Measurements from ENCODE around the gene UBE2C.

Gene UBE2C

GRCh38 chr20:45857882-45858216 is 45.4 kb downstream of the UBE2C start:
- Histone ChIP-seq H3K27me3 (ENCODE audit: low read length) (no peaks in the 10 kb centered on the region), H3K4me3 (ENCODE audit: insufficient read depth, low read length, poor library complexity, severe bottlenecking) (peak overlapping the region; percentile 68), H3K4me2 (ENCODE audit: low read depth, low read length, poor library complexity, severe bottlenecking) (peak overlapping the region; percentile 81), H3K9ac (ENCODE audit: low read length) (peak overlapping the region; percentile 88), H3F3A (ENCODE audit: insufficient read depth) (no peaks in the 10 kb centered on the region), H3K27ac (ENCODE audit: low read depth, low read length) (peak overlapping the region; percentile 65), H3K79me2 (ENCODE audit: insufficient read depth, low read length) (peaks cover 19% of the 10 kb centered on the region), H3K9me3 (ENCODE audit: insufficient read depth, low read length) (no peaks in the 10 kb centered on the region), H4K20me1 (ENCODE audit: low read depth, low read length) (no peaks in the 10 kb centered on the region), H3K36me3 (ENCODE audit: low read length) (no peaks in the 10 kb centered on the region), H3K9me2 (replicated peaks; ENCODE audit: insufficient read depth, low read length) (no peaks in the 10 kb centered on the region), H2AFZ (ENCODE audit: low read depth, low read length, severe bottlenecking) (peak overlapping the region; percentile 79)
- TF ChIP-seq EZH2phosphoT487 (conservative IDR thresholded peaks at IDR 0.05; ENCODE audit: low read length) (no peak), CTCF (IDR thresholded peaks at IDR 0.05; ENCODE audit: insufficient read depth, low read length, poor library complexity, severe bottlenecking) (no peak)

GRCh38 chr20:45859916-45860315 is 47.5 kb downstream of the UBE2C start:
- H3K4me2 ChIP-seq (ENCODE audit: low read depth, low read length, poor library complexity, severe bottlenecking), result no peak overlapping the region
- TF ChIP-seq EZH2phosphoT487 (conservative IDR thresholded peaks at IDR 0.05; ENCODE audit: low read length) (no peak), CTCF (IDR thresholded peaks at IDR 0.05; ENCODE audit: insufficient read depth, low read length, poor library complexity, severe bottlenecking) (no peak)

GRCh38 chr20:45860560-45861220 is 48.2 kb downstream of the UBE2C start:
- Histone ChIP-seq H3K79me2 (ENCODE audit: insufficient read depth, low read length) (peaks cover 14% of the 10 kb centered on the region), H3K27me3 (ENCODE audit: low read length) (no peaks in the 10 kb centered on the region), H3K27ac (ENCODE audit: low read depth, low read length) (no peak overlapping the region), H3K9me2 (replicated peaks; ENCODE audit: insufficient read depth, low read length) (no peaks in the 10 kb centered on the region), H3K9ac (ENCODE audit: low read length) (no peak overlapping the region), H3K36me3 (ENCODE audit: low read length) (no peaks in the 10 kb centered on the region), H3K9me3 (ENCODE audit: insufficient read depth, low read length) (no peaks in the 10 kb centered on the region), H3K4me3 (ENCODE audit: insufficient read depth, low read length, poor library complexity, severe bottlenecking) (no peak overlapping the region), H3F3A (ENCODE audit: insufficient read depth) (no peaks in the 10 kb centered on the region), H4K20me1 (ENCODE audit: low read depth, low read length) (no peaks in the 10 kb centered on the region), H3K4me2 (ENCODE audit: low read depth, low read length, poor library complexity, severe bottlenecking) (no peak overlapping the region), H2AFZ (ENCODE audit: low read depth, low read length, severe bottlenecking) (no peak overlapping the region)
- no peak for TF ChIP-seq EZH2phosphoT487 (conservative IDR thresholded peaks at IDR 0.05; ENCODE audit: low read length)
- no peak for TF ChIP-seq CTCF (IDR thresholded peaks at IDR 0.05; ENCODE audit: insufficient read depth, low read length, poor library complexity, severe bottlenecking)

More at GRCh38 chr20:45859916-45860315, 47.5 kb downstream of the UBE2C start:
- Histone ChIP-seq H3K27me3 (ENCODE audit: low read length) (no peaks in the 10 kb centered on the region), H3K4me3 (ENCODE audit: insufficient read depth, low read length, poor library complexity, severe bottlenecking) (no peak overlapping the region), H3K79me2 (ENCODE audit: insufficient read depth, low read length) (peaks cover 18% of the 10 kb centered on the region), H3F3A (ENCODE audit: insufficient read depth) (no peaks in the 10 kb centered on the region), H4K20me1 (ENCODE audit: low read depth, low read length) (no peaks in the 10 kb centered on the region), H3K36me3 (ENCODE audit: low read length) (no peaks in the 10 kb centered on the region), H2AFZ (ENCODE audit: low read depth, low read length, severe bottlenecking) (no peak overlapping the region), H3K27ac (ENCODE audit: low read depth, low read length) (no peak overlapping the region), H3K9ac (ENCODE audit: low read length) (no peak overlapping the region), H3K9me3 (ENCODE audit: insufficient read depth, low read length) (no peaks in the 10 kb centered on the region), H3K9me2 (replicated peaks; ENCODE audit: insufficient read depth, low read length) (no peaks in the 10 kb centered on the region)
